Astrocyte of the spinal cord (primary cell): ENCODE measurements around the gene CA7.
A peak's percentile ranks its signal among the peaks of the same experiment; 100 is the strongest.

Experiments
- DNase-seq: peaks from one replicate; pipeline ENCODE4 v3.0.0; 2011; ENCODE audit warnings: low read depth, low spot score
- H3K4me3 ChIP-seq: 2 replicates; pipeline ENCODE4 v1.5.1; 2011; ENCODE audit warnings: low read depth, mild to moderate bottlenecking, low read length, moderate library complexity
- in situ Hi-C: cut with HindIII; loops from 2 replicates; pipeline ENCODE4 v1.10.0; 2017; ENCODE audit warnings: low sequenced_read_pairs
- TF ChIP-seq, protein P1 (sequence below): IDR thresholded peaks from 2 replicates; pipeline ENCODE4 v1.5.1; 2012; ENCODE audit warnings: low read depth, mild to moderate bottlenecking, low read length, inconsistent platforms

CA7 gene

DNA sequence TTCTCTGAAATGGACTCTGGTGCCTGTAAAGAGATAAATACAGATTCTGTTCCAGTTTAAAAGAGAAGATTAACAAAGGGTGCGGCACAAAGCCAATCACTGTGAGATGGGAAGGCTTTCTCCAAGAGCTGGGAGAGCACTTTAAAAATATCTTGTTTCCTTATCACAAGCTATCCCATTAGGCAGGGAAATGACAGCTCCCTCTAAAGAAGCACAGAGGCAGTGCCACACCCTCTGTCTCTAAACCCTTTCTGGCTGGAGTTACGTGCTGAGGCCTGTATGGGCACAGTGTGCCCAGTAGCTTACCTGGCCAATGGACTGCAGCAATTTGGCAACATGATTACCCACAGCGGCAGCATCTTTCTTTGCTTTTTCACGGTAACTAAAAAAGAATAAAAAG, 33.8 kb upstream of the CA7 start:
- no peak overlapping the region for H3K4me3 ChIP-seq
- in situ Hi-C loops, result no loop called here
- TF ChIP-seq, protein P1, sequence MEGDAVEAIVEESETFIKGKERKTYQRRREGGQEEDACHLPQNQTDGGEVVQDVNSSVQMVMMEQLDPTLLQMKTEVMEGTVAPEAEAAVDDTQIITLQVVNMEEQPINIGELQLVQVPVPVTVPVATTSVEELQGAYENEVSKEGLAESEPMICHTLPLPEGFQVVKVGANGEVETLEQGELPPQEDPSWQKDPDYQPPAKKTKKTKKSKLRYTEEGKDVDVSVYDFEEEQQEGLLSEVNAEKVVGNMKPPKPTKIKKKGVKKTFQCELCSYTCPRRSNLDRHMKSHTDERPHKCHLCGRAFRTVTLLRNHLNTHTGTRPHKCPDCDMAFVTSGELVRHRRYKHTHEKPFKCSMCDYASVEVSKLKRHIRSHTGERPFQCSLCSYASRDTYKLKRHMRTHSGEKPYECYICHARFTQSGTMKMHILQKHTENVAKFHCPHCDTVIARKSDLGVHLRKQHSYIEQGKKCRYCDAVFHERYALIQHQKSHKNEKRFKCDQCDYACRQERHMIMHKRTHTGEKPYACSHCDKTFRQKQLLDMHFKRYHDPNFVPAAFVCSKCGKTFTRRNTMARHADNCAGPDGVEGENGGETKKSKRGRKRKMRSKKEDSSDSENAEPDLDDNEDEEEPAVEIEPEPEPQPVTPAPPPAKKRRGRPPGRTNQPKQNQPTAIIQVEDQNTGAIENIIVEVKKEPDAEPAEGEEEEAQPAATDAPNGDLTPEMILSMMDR, result no peak
- no peak for DNase-seq

- in situ Hi-C loops, result no loop called here
- TF ChIP-seq, protein P1, result no peak
- no peak overlapping the region for H3K4me3 ChIP-seq
- no peak for DNase-seq
Observed at GRCh38 chr16:66811043-66811442, 33.2 kb upstream of the CA7 start.

DNA sequence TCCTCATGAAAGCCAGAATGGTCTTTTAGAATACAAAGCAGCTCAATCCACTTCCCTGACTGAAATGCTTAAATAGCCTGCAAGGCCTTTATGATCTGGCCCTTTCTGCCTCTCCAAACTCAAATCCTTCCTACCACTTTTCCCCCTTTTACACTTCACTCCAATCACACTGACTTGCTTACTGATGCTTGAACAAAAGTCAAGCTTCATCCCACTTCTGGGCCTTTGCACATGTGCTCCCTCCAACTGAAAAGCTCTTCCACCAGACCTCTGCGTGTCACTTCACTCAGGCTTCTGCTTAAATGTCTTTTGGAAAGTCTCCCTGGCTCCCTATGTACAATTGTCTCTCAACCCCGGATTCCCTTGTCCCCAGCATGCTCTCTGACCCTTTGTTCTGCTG, 29.5 kb upstream of the CA7 start:
- no peak overlapping the region for H3K4me3 ChIP-seq
- in situ Hi-C loops, result no loop called here
- no peak for DNase-seq
- TF ChIP-seq, protein P1, result no peak

GRCh38 chr16:66824006-66824405, 20.2 kb upstream of the CA7 start:
- in situ Hi-C loops, result no loop called here
- DNase-seq, result no peak
- no peak overlapping the region for H3K4me3 ChIP-seq
- TF ChIP-seq, protein P1, result no peak

- peak within 1 kb of the TSS; percentile 59 for H3K4me3 ChIP-seq
- TF ChIP-seq, protein P1, result peak; percentile 91
- DNase-seq, result peak; percentile 86
- in situ Hi-C loops, result no loop called here
Observed at GRCh38 chr16:66830422-66831404, 13.5 kb upstream of the CA7 start, which contains the start of gene NAE1. Gene NAE1, minus strand, starts transcription at chr16:66830976. Its CDS starts 77 bp downstream, at chr16:66830899.

DNA sequence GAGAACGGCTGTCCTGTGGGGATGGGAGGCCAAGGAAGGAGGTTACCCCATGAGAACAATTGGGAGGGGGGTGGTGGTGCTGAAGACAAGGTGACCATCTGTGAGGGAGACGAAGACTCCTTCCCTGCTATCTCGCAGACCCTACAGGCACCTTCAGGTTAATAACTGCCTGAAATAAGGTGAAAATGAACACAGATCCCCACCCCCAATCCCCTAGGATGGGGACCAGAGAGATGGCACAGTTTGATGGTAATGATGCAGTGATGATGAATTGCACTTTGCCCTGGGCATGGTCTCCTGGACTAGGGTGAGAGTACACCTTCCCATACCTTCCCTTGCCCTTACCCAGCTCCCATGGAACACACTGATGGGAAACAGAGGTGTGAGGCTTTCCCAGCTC, 12.0 kb upstream of the CA7 start:
- no peak for DNase-seq
- in situ Hi-C loops, result no loop called here
- TF ChIP-seq, protein P1, result no peak
- no peak overlapping the region for H3K4me3 ChIP-seq
